ENCODE data around the gene FIGNL2. TPM values are rescaled to one million over a fixed set of nuclear protein-coding genes. Genes with fewer than 3 reads are reported as not detected.
A peak's percentile ranks its signal among the peaks of the same experiment; 100 is the strongest.

The FIGNL2 gene
- total RNA-seq, 1 donor from 2014 or later = not detected

DNA sequence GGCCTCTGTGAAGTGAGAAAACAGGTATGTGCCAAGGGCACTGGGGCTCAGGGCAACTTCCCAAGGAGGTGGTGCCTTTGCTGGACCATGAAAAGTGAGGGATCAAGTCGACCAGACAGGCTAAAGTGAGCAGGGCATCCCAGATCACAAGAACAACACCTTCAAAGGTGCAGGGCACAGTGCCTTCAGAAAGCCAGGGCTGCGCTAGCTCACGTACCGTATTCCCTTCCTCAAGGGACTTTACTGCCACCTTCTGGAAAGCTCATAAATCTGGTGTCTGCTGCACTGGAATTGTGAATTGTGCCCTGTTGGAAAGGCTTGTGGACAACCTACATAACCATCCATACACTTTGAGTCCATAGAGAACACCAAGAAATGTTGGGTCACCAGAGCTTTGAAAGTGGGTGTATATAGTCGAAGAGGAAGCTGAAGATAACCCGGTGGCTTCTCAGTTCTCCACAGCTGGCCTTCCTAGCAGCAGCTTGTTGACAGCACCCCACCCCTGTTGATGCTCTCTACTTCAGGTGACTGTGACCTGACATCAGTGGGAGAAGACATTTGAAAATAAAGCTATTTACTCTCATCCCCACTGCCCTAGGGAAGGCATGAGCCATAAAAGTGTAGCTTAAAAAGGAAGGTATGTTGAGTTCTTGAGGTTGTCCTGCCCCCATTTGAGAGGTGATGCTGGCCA, 24.5 kb downstream of the FIGNL2 start:
- peaks cover 14% of the 10 kb centered on the region for H3K4me1 ChIP-seq
- H3K27ac ChIP-seq = no peak overlapping the region
- H3K27me3 ChIP-seq = no peaks in the 10 kb centered on the region
- intact Hi-C loops (cut with DNase I) = no loop called here
- DNase-seq (ENCODE audit: extremely low spot score in 2 of 2) = no peak
- TF ChIP-seq CTCF (IDR thresholded peaks at IDR 0.05) (peak in 1 of 3 experiments; percentile 11), POLR2AphosphoS5 (IDR thresholded peaks at IDR 0.05; ENCODE audit: insufficient read depth in 1 of 2, low read depth in 1 of 2) (no peak)
- no peaks in the 10 kb centered on the region for H3K9me3 ChIP-seq
- H3K36me3 ChIP-seq = no peaks in the 10 kb centered on the region
- H3K4me3 ChIP-seq = no peak overlapping the region

GRCh38 chr12:51822956-51823355, 25.6 kb downstream of the FIGNL2 start:
- Histone ChIP-seq H3K9me3 (no peaks in the 10 kb centered on the region), H3K4me1 (peaks cover 16% of the 10 kb centered on the region), H3K27me3 (no peaks in the 10 kb centered on the region), H3K27ac (no peak overlapping the region), H3K4me3 (no peak overlapping the region), H3K36me3 (no peaks in the 10 kb centered on the region)
- TF ChIP-seq CTCF (IDR thresholded peaks at IDR 0.05) = no peak
- TF ChIP-seq POLR2AphosphoS5 (IDR thresholded peaks at IDR 0.05; ENCODE audit: insufficient read depth in 1 of 2, low read depth in 1 of 2) = no peak
- TF ChIP-seq POLR2A (IDR thresholded peaks at IDR 0.05) = no peak
- DNase-seq (ENCODE audit: extremely low spot score in 2 of 2) = no peak
- intact Hi-C loops (cut with DNase I) = no loop called here

- TF ChIP-seq POLR2A (IDR thresholded peaks at IDR 0.05) (no peak), POLR2AphosphoS5 (IDR thresholded peaks at IDR 0.05; ENCODE audit: insufficient read depth in 1 of 2, low read depth in 1 of 2) (no peak), CTCF (IDR thresholded peaks at IDR 0.05) (no peak)
- H3K27ac ChIP-seq = peak overlapping the region; percentile 10
These were observed 26.3 kb downstream of the FIGNL2 start for GRCh38 chr12:51822261-51822616.

GRCh38 chr12:51821440-51822260, 26.9 kb downstream of the FIGNL2 start:
- no peaks in the 10 kb centered on the region for H3K9me3 ChIP-seq
- H3K27ac ChIP-seq = peak overlapping the region; percentile 10
- H3K27me3 ChIP-seq = no peaks in the 10 kb centered on the region
- TF ChIP-seq CTCF (IDR thresholded peaks at IDR 0.05) = no peak
- no peak for TF ChIP-seq POLR2AphosphoS5 (IDR thresholded peaks at IDR 0.05; ENCODE audit: insufficient read depth in 1 of 2, low read depth in 1 of 2)
- TF ChIP-seq POLR2A (IDR thresholded peaks at IDR 0.05) = no peak
- H3K4me1 ChIP-seq = peaks cover 16% of the 10 kb centered on the region
- H3K36me3 ChIP-seq = no peaks in the 10 kb centered on the region
- H3K4me3 ChIP-seq = peak overlapping the region; percentile 49 to 56
- intact Hi-C loops (cut with DNase I) = no loop called here
- DNase-seq (ENCODE audit: extremely low spot score in 2 of 2) = no peak

More at GRCh38 chr12:51822261-51822616, 26.3 kb downstream of the FIGNL2 start:
- Histone ChIP-seq H3K27me3 (no peaks in the 10 kb centered on the region), H3K9me3 (no peaks in the 10 kb centered on the region), H3K36me3 (no peaks in the 10 kb centered on the region), H3K4me3 (no peak overlapping the region), H3K4me1 (peaks cover 16% of the 10 kb centered on the region)
- DNase-seq (ENCODE audit: extremely low spot score in 2 of 2) = no peak
- intact Hi-C loops (cut with DNase I) = no loop called here

Data from vagina (tissue), 2 donors.